KG1 (cell line): Measurements from ENCODE around the gene TF.

ENCODE experiments used
- DNase-seq: peaks from one replicate; lab custom pipeline; 2025; lab: John Stamatoyannopoulos, UW

Gene TF

GRCh38 chr3:133837487-133838295 lies 91.5 kb downstream of the TF start:
- DNase-seq = no peak

- no peak for DNase-seq
These were observed 92.2 kb downstream of the TF start for GRCh38 chr3:133838296-133838789.

GRCh38 chr3:133838916-133839800 lies 93.0 kb downstream of the TF start:
- no peak for DNase-seq

- DNase-seq = no peak
These were observed 94.0 kb downstream of the TF start for GRCh38 chr3:133840055-133840737.

- no peak for DNase-seq
These were observed 94.6 kb downstream of the TF start for GRCh38 chr3:133840767-133841166.

- no peak for DNase-seq
These were observed 95.0 kb downstream of the TF start for GRCh38 chr3:133841196-133841595.

- DNase-seq = no peak
These were observed 96.0 kb downstream of the TF start for GRCh38 chr3:133842158-133842557.

GRCh38 chr3:133843634-133844033 lies 97.4 kb downstream of the TF start:
- no peak for DNase-seq

GRCh38 chr3:133845127-133845526 lies 98.9 kb downstream of the TF start:
- DNase-seq = no peak
